ENCODE results near the gene CANX. TPM values are rescaled to one million over a fixed set of nuclear protein-coding genes. Genes with fewer than 3 reads are reported as not detected.

CANX gene
- total RNA-seq, 2 donors from 2014 or later: 389 to 615 TPM

- Histone ChIP-seq H3K9me3 (ENCODE audit: control insufficient read depth, low read length) (no peaks in the 10 kb centered on the region), H3K36me3 (ENCODE audit: control insufficient read depth, insufficient read depth, low read length) (peaks cover 51% of the 10 kb centered on the region), H3K27ac (ENCODE audit: low read depth, low read length) (peak overlapping the region; percentile 65), H3K27me3 (ENCODE audit: control insufficient read depth, insufficient read depth, low read length, poor library complexity, severe bottlenecking) (no peaks in the 10 kb centered on the region), H3K4me3 (ENCODE audit: low read length) (no peak overlapping the region), H3K4me1 (ENCODE audit: control insufficient read depth, insufficient read depth, low read length) (peaks cover 11% of the 10 kb centered on the region), H3K9ac (ENCODE audit: extremely low read depth, low read length, poor library complexity, severe bottlenecking) (no peak overlapping the region)
- Mint-ChIP-seq H3K27ac (peak overlapping the region; percentile 86), H3K36me3 (ENCODE audit: low read depth) (peaks cover 46% of the 10 kb centered on the region), H3K27me3 (ENCODE audit: insufficient read depth) (no peaks in the 10 kb centered on the region), H3K4me3 (no peak overlapping the region), H3K9me3 (no peaks in the 10 kb centered on the region), H3K4me1 (peaks cover 44% of the 10 kb centered on the region)
- DNase-seq: no peak
- TF ChIP-seq CTCF (conservative IDR thresholded peaks at IDR 0.05): no peak
- WGBS, 2 experiments (ENCODE audit: insufficient coverage in 1 of 2, insufficient read length in 1 of 2): 88 to 94% methylated on average over 12 to 20 of the region's 20 CpGs
These were observed 67.4 kb downstream of the CANX start for GRCh38 chr5:179766021-179766725.

- TF ChIP-seq CTCF (conservative IDR thresholded peaks at IDR 0.05): no peak
- peaks cover 52% of the 10 kb centered on the region for H3K36me3 Mint-ChIP-seq (ENCODE audit: low read depth)
- WGBS, 2 experiments (ENCODE audit: insufficient coverage in 1 of 2, insufficient read length in 1 of 2): 84 to 87% methylated on average over 12 of the region's 12 CpGs
- no peak overlapping the region for H3K27ac ChIP-seq (ENCODE audit: low read depth, low read length)
- no peaks in the 10 kb centered on the region for H3K9me3 Mint-ChIP-seq
- peaks cover 59% of the 10 kb centered on the region for H3K36me3 ChIP-seq (ENCODE audit: control insufficient read depth, insufficient read depth, low read length)
- no peaks in the 10 kb centered on the region for H3K9me3 ChIP-seq (ENCODE audit: control insufficient read depth, low read length)
- H3K27me3 Mint-ChIP-seq (ENCODE audit: insufficient read depth): no peaks in the 10 kb centered on the region
- no peaks in the 10 kb centered on the region for H3K27me3 ChIP-seq (ENCODE audit: control insufficient read depth, insufficient read depth, low read length, poor library complexity, severe bottlenecking)
- peak overlapping the region; percentile 86 for H3K27ac Mint-ChIP-seq
- H3K4me3 Mint-ChIP-seq: no peak overlapping the region
- peaks cover 7% of the 10 kb centered on the region for H3K4me1 ChIP-seq (ENCODE audit: control insufficient read depth, insufficient read depth, low read length)
- peaks cover 40% of the 10 kb centered on the region for H3K4me1 Mint-ChIP-seq
- no peak for DNase-seq
- H3K9ac ChIP-seq (ENCODE audit: extremely low read depth, low read length, poor library complexity, severe bottlenecking): no peak overlapping the region
- no peak overlapping the region for H3K4me3 ChIP-seq (ENCODE audit: low read length)
These were observed 68.1 kb downstream of the CANX start for GRCh38 chr5:179766726-179767455.

GRCh38 chr5:179767496-179768100 is 68.8 kb downstream of the CANX start:
- Histone ChIP-seq H3K9me3 (ENCODE audit: control insufficient read depth, low read length) (no peaks in the 10 kb centered on the region), H3K27ac (ENCODE audit: low read depth, low read length) (no peak overlapping the region), H3K4me1 (ENCODE audit: control insufficient read depth, insufficient read depth, low read length) (peaks cover 7% of the 10 kb centered on the region), H3K4me3 (ENCODE audit: low read length) (no peak overlapping the region), H3K9ac (ENCODE audit: extremely low read depth, low read length, poor library complexity, severe bottlenecking) (no peak overlapping the region), H3K27me3 (ENCODE audit: control insufficient read depth, insufficient read depth, low read length, poor library complexity, severe bottlenecking) (no peaks in the 10 kb centered on the region), H3K36me3 (ENCODE audit: control insufficient read depth, insufficient read depth, low read length) (peaks cover 60% of the 10 kb centered on the region)
- H3K27ac Mint-ChIP-seq: peak overlapping the region; percentile 31
- peaks cover 59% of the 10 kb centered on the region for H3K36me3 Mint-ChIP-seq (ENCODE audit: low read depth)
- TF ChIP-seq CTCF (conservative IDR thresholded peaks at IDR 0.05): no peak
- no peaks in the 10 kb centered on the region for H3K9me3 Mint-ChIP-seq
- H3K4me3 Mint-ChIP-seq: no peak overlapping the region
- peaks cover 34% of the 10 kb centered on the region for H3K4me1 Mint-ChIP-seq
- 89% methylated on average over 8 to 9 of the region's 9 CpGs for WGBS, 2 experiments (ENCODE audit: insufficient coverage in 1 of 2, insufficient read length in 1 of 2)
- DNase-seq: no peak
- no peaks in the 10 kb centered on the region for H3K27me3 Mint-ChIP-seq (ENCODE audit: insufficient read depth)

Data from endodermal cell (in vitro differentiated cells).